Thoracic aorta (tissue), 2 donors: ENCODE measurements around the gene NPC1. TPM values are rescaled to one million over a fixed set of nuclear protein-coding genes. Genes with fewer than 3 reads are reported as not detected.

Experiments
- ATAC-seq: fragments of 150-250 bp; one replicate; pipeline ENCODE4 v1.8.0; 2017; ENCODE audit warnings: low read depth; ENCODE audit not compliant: insufficient number of reproducible peaks, low FRiP score
- DNase-seq: peaks from one replicate; pipeline ENCODE4 v3.0.0-alpha.2; 2020; ENCODE audit warnings: low spot score
- H3K27ac ChIP-seq, 2 donors: fragments of 200-600 bp; sonication (generic); 1 replicate in 1 of 2; 2 replicates in 1 of 2; pipeline ENCODE4 v1.5.1; 2016; ENCODE audit warnings: mild to moderate bottlenecking in 2 of 2, moderate library complexity in 2 of 2
- H3K27me3 ChIP-seq: fragments of 200-600 bp; sonication (generic); replicated peaks from 2 replicates; pipeline ENCODE4 v1.6.0; 2016; ENCODE audit warnings: mild to moderate bottlenecking; ENCODE audit not compliant: insufficient read depth
- H3K36me3 ChIP-seq: fragments of 200-600 bp; sonication (generic); one replicate; pipeline ENCODE4 v1.5.1; 2016
- H3K4me1 ChIP-seq, 2 donors: fragments of 200-600 bp; sonication (generic); 1 replicate in 1 of 2; 2 replicates in 1 of 2; pipeline versions ENCODE4 v1.5.1 to v1.6.0; 2016; ENCODE audit warnings: low read depth in 2 of 2, mild to moderate bottlenecking in 1 of 2; ENCODE audit not compliant: control insufficient read depth in 1 of 2
- H3K4me3 ChIP-seq: fragments of 200-600 bp; sonication (generic); 2 replicates; pipeline ENCODE4 v1.5.1; 2016; ENCODE audit warnings: mild to moderate bottlenecking
- H3K9me3 ChIP-seq: fragments of 200-600 bp; sonication (generic); 2 replicates; pipeline ENCODE4 v1.5.1; 2016
- total RNA-seq, 2 donors: library from RNA; depleted of rRNA; stranded (reverse); fragments of >200 nt; gene quantifications; one replicate each; pipeline versions ENCODE4 v1.1.0 to v1.2.3, GENCODE V29; 2016
- TF ChIP-seq, protein P1 (sequence below): fragments of 200-600 bp; sonication (generic); IDR thresholded peaks from one replicate; pipeline ENCODE4 v1.5.1; 2019; ENCODE audit warnings: antibody characterized with exemption

NPC1 gene
- total RNA-seq, 2 donors from 2014 or later: 85.6 to 96.7 TPM

DNA sequence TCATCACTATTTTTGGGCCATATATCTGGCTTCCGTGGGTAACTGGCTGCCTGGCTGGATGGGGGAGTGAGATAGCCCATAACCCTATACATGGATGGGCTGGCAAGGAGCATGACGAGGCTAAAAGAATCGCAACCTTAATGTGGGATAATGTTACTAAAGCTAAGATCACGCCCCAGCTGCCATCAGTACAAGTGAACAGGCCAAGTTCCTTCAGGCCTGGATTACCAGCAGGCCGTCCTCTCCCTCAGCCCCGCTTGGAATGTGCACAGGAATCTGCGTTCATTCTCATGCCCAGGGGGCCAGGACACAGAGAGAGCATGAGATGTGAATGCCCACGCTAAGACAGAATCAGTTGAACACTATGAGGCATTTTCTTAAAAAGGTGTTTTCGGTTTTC is 48.3 kb downstream of the NPC1 start:
- Histone ChIP-seq H3K27me3 (no peaks in the 10 kb centered on the region), H3K4me1 (no peaks in the 10 kb centered on the region), H3K36me3 (peaks cover 91% of the 10 kb centered on the region), H3K9me3 (no peaks in the 10 kb centered on the region), H3K27ac (no peak overlapping the region), H3K4me3 (no peak overlapping the region)
- DNase-seq (no peak), ATAC-seq (no peak)
- TF ChIP-seq, protein P1, sequence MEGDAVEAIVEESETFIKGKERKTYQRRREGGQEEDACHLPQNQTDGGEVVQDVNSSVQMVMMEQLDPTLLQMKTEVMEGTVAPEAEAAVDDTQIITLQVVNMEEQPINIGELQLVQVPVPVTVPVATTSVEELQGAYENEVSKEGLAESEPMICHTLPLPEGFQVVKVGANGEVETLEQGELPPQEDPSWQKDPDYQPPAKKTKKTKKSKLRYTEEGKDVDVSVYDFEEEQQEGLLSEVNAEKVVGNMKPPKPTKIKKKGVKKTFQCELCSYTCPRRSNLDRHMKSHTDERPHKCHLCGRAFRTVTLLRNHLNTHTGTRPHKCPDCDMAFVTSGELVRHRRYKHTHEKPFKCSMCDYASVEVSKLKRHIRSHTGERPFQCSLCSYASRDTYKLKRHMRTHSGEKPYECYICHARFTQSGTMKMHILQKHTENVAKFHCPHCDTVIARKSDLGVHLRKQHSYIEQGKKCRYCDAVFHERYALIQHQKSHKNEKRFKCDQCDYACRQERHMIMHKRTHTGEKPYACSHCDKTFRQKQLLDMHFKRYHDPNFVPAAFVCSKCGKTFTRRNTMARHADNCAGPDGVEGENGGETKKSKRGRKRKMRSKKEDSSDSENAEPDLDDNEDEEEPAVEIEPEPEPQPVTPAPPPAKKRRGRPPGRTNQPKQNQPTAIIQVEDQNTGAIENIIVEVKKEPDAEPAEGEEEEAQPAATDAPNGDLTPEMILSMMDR: no peak

DNA sequence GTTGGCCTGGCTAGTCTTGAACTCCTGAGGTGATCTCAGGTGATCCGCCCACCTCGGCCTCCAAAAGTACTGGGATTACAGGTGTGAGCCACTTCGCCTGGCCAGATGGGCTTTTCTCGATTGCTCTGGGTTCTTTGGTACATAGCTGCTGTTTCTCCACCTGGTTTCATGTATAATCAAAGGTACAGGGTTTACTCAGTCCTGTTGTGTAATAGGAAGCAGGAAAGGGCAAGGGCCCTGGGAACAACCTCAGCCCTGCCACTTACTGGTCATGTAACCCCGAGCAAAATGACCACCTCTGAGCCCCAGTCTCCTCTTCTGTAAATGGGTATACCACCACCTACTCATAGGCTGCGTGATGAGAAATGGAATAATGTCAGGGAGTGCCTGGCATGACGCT is 49.0 kb downstream of the NPC1 start:
- H3K36me3 ChIP-seq: peaks cover 89% of the 10 kb centered on the region
- DNase-seq: no peak
- H3K4me3 ChIP-seq: no peak overlapping the region
- TF ChIP-seq, protein P1: no peak
- ATAC-seq: no peak
- no peaks in the 10 kb centered on the region for H3K4me1 ChIP-seq
- no peaks in the 10 kb centered on the region for H3K9me3 ChIP-seq
- H3K27me3 ChIP-seq: no peaks in the 10 kb centered on the region
- no peak overlapping the region for H3K27ac ChIP-seq

DNA sequence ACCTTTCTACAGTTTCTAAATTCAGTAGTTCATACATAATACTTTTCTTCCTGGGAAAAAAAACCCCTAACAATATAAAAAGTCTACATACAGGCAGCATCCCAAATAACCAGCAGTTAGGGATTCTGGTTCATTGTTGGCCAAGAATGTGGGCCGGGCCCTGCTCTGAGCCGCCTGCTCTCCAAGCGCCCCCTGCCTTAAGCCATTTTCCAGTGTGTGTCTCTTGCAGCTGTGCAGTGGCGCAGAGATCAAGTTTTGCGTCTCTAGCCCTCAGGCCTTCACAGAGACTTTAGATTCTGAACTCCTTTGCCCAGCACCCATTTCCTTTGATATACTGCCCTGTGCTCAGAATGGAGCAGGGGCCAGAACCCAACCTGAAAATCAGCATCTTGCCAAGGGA is 50.1 kb downstream of the NPC1 start:
- no peaks in the 10 kb centered on the region for H3K9me3 ChIP-seq
- DNase-seq (no peak), ATAC-seq (no peak)
- no peaks in the 10 kb centered on the region for H3K27me3 ChIP-seq
- no peak overlapping the region for H3K27ac ChIP-seq
- TF ChIP-seq, protein P1: no peak
- H3K36me3 ChIP-seq: peaks cover 86% of the 10 kb centered on the region
- no peaks in the 10 kb centered on the region for H3K4me1 ChIP-seq
- H3K4me3 ChIP-seq: no peak overlapping the region

DNA sequence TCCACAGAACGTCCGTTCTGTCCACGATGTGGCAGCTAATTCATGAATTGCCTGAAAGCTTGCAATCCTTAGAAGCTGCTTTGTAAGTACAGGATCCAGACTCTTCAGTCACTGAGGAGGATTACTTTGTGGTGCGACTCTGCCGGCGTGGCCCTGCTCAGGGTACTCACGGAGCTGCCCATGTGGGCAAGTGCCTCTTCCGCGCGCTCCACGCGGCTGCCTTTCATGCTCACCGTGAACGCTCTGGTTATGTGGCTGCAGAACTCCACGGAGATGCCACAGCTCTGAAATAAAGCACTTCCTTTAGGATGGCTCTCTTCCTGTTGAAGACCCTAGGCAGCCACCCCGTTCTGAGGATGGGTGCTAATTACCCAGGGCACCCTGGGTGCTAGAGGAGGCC is 52.0 kb downstream of the NPC1 start:
- H3K27ac ChIP-seq: no peak overlapping the region
- no peaks in the 10 kb centered on the region for H3K27me3 ChIP-seq
- H3K36me3 ChIP-seq: peaks cover 88% of the 10 kb centered on the region
- H3K4me3 ChIP-seq: no peak overlapping the region
- no peaks in the 10 kb centered on the region for H3K9me3 ChIP-seq
- ATAC-seq (no peak), DNase-seq (no peak)
- no peaks in the 10 kb centered on the region for H3K4me1 ChIP-seq
- TF ChIP-seq, protein P1: no peak

DNA sequence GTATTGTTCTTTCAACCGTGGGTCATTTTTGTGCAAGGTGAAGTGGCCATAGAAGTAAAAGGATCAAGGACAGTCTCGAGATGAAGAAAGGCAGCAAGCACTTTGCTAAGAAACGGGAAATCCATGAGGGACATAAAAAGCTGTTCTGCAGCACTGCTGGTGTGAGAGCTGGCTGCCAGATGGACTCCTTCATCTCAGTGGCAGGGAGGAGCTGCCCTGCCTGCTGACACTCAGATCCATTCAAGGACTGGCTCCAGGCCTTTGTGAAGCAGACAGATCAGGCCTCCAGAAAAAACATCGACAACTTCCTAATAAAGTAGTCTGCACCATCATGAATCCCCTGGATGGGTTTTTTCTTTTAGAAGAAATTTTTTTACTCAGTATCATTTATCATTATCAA is 53.5 kb downstream of the NPC1 start:
- DNase-seq (no peak), ATAC-seq (no peak)
- no peaks in the 10 kb centered on the region for H3K27me3 ChIP-seq
- H3K27ac ChIP-seq: no peak overlapping the region
- H3K9me3 ChIP-seq: no peaks in the 10 kb centered on the region
- H3K4me3 ChIP-seq: no peak overlapping the region
- TF ChIP-seq, protein P1: no peak
- H3K36me3 ChIP-seq: peaks cover 88% of the 10 kb centered on the region
- H3K4me1 ChIP-seq: no peaks in the 10 kb centered on the region
